GM21825 (cell line): ENCODE measurements around the gene ORM2.

Experiments used
- ATAC-seq: cut with Tn5 transposase; IDR thresholded peaks from one replicate; pipeline ENCODE4 v1.9.1; 2021; ENCODE audit warnings: mild to moderate bottlenecking, moderate library complexity; ENCODE audit not compliant: unreplicated experiment

ORM2 gene

GRCh38 chr9:114291886-114292590 is 37.6 kb upstream of the ORM2 start:
- ATAC-seq: no peak

GRCh38 chr9:114294664-114295063 is 35.0 kb upstream of the ORM2 start:
- ATAC-seq: no peak

DNA sequence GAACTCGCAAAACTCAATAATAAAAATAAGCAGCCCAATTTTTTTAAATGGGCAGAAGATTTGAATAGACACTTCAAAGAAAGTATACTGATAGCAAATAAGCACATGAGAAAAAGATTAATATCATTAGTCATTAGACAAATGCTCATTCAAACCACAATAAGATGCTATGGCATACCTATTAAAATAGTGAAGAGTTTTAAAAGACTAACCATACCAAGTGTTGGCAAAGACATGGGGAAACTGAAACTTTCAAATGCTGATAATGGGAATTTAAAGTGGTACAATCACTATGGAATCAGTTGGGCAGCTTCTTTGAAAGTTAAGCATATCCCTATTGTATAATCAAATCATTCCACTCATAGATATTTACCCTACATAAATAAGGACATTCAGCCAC is 33.3 kb upstream of the ORM2 start:
- no peak for ATAC-seq

- ATAC-seq: no peak
Measured at GRCh38 chr9:114299286-114300152, 30.1 kb upstream of the ORM2 start.

GRCh38 chr9:114300153-114300845 is 29.4 kb upstream of the ORM2 start:
- ATAC-seq: no peak

DNA sequence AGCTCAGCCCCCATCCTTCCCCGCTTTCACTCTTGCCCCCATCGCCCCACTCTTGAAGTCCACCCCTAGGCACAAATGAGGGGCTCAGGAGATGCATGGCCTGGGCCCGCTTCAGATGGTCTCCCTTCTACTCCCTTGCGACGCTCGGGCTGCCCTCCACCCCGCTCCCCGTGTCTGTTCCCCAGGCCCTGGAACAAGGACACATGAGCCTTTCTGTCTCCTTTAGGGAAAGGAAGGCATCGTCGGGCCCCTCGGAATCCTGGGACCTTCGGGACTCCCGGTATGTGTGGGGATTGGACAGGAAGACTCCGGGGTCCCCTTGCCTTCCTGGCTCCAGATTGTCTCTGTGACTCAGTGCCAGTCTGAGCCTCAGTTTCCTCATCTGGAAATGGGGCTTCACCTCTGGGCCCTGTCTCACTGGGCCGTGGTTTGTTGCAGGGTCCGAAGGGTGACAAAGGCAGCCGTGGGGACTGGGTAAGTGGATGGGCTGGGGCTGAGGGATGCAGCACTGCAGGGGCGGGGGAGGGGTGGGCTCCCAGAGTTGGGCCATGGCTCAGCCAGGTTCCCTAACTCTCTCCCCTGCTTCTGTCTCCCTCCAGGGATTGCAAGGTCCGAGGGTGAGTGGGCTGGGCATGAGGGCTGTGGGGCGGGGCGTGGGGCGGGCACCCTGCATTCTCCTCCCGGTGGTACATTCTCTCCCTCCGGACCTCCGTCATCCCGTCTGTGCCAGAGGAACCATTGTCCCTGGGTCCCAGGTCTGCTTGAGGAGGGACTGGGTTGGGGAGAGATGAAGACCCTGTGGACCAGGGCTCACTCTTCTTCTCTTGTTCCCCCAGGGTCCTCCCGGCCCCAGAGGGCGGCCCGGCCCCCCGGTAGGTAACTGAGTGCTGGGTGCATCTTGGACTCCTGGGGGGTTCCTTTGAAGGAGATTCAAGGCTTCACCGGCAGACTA is 28.5 kb upstream of the ORM2 start:
- no peak for ATAC-seq

DNA sequence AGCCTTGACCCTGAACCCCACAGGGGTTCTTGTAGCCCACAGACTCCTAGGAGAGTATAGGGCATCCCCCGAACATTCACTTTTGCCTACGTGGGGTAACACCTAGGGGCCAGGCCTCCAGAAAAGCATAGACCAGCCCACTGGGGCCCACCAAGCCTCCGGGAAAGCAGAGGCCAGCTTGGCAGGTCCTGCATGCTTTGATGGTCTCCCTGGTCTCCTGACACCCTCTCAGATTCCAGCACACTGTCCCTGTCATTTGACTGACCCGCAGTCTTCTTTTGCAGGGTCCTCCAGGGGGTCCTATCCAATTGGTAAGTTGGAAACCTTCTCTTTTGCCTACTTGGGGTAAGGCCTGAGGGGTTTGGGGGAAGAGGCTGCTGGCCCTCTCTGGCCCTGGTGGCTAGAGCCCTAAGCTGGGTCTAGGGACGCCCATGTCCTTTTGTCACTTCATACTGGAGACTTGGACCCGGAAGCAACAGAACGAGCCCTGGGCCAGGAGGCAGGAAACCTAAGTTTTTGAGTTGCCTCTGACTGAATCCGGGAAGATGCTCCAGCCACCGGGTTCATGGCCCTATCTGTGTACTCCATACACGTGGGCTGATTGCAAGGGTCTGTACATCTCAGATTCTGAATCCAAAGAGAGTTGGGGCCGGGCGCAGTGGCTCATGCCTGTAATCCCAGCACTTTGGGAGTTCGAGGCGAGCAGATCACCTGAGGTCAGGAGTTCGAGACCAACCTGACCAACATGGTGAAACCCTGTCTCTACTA is 27.7 kb upstream of the ORM2 start:
- no peak for ATAC-seq

- ATAC-seq: no peak
Measured at GRCh38 chr9:114302727-114303126, 26.9 kb upstream of the ORM2 start.

GRCh38 chr9:114303571-114303970 is 26.1 kb upstream of the ORM2 start:
- ATAC-seq: no peak

DNA sequence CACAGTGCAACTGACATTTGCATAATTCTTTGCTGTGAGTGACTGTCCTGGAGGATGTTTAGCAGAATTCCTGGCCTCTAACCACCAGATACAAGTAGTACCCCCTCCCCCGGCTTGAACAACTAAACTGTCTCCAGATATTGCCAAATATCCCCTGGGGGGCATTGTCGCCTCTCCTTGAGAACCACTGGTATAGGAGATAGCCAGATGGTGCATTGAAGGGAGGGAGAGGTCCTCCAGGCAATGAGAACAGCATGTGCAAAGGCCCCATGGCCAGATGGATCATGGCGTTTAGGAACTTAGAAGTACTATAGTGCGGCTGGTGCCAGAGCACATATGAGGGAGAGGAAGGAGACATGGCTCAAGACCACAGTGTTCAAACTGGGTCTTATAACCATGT is 25.7 kb upstream of the ORM2 start:
- ATAC-seq: no peak

GRCh38 chr9:114304416-114305188 is 25.1 kb upstream of the ORM2 start:
- no peak for ATAC-seq

DNA sequence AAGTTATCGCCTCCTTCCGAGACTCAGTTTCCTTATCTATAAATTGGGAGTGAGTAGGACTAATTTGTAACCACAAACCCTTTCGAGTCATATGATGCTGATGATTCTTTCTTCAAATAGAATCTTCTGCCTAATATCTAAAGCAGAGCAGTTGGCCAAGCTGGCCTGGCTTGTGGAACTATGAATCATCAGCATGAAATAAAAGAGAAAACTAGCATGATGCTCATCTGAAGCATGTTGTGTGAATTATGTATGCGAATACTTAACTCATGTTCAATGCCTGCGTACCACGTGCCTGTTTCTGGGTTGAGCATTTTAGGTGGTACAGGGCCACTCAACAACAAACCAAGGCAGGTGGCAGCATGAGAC is 21.8 kb upstream of the ORM2 start:
- no peak for ATAC-seq

DNA sequence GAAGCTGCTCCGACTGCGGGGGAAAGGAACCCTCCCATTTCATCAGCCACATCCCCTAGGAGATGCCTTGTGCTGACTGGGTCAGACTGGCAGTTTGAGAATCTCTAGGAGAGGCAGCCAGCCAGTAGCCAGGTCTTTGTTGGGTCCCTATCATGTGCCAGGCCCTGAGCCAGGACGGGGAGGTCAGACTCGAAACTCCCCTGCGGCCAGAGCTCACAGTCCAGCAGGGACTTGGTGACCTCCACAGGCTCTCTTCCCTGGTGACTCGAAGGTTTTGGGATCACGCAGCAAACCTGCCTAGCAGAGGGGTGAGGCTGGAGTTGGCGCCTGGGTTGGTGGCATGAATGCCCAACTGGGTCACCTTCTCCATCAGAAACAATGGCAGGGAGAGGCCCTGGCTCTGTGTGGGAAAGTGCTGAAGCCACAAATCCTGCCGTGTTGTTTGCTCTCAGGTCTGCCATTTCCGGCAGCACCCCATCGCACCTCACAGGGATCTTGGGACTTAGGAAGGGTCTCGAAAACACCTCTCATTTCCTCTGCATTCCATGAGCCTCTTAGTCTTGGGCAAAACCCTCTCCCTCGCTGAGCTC is 21.2 kb upstream of the ORM2 start:
- no peak for ATAC-seq

DNA sequence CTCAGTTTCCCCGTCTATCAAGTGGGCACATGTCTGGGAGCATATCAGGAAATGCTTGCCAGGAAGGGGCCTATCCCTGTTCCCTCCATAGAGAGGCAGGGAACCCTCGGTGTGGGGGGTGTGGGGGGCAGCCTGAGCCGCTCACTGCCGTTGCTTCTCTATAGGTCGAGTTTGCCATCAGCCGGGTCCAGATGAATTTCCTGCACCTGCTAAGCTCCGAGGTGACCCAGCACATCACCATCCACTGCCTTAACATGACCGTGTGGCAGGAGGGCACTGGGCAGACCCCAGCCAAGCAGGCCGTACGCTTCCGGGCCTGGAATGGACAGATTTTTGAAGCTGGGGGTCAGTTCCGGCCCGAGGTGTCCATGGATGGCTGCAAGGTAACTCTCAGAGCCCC is 20.6 kb upstream of the ORM2 start:
- ATAC-seq: no peak

DNA sequence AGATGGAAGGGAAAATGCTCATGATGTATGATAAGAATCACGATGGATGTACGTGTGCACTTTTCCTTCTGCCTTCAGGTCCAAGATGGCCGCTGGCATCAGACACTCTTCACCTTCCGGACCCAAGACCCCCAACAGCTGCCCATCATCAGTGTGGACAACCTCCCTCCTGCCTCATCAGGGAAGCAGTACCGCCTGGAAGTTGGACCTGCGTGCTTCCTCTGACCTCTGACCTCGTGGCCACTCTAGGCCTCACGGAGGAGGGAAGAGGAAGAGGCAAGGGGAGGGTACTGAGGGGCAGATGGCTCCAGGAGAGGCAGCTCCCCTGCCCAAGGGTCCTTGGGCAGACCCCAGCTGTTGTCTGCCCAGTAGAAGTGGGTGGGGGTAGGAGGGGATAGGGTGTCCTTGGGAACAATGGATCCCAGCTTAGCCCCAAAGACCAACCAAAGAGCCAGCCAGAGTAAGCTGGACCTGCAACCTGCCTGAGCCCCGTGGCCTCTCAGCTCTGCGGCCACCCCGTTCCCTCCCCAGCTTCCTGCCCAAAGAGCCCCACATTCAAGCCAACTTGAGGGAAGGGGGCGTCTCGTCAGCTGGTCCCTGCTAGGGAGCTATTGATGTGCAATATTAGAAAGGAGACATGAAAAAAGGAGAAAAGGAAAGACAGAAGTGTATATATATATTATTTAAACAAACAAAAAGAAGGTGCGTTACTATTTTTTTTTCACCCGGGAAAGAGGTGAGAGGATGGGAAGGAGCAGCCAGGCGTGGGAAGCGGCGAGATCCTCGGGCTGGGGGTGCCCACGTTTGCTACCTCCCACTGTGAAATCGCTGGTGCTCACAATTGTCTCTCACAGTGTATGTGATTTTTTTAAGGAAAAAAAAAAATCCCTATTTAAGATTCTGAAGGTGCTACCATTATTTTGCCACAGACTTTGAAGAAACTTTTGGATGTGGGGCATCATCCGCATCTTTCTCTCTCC is 18.9 kb upstream of the ORM2 start:
- ATAC-seq: no peak

GRCh38 chr9:114311571-114312512 is 17.8 kb upstream of the ORM2 start:
- ATAC-seq: no peak

DNA sequence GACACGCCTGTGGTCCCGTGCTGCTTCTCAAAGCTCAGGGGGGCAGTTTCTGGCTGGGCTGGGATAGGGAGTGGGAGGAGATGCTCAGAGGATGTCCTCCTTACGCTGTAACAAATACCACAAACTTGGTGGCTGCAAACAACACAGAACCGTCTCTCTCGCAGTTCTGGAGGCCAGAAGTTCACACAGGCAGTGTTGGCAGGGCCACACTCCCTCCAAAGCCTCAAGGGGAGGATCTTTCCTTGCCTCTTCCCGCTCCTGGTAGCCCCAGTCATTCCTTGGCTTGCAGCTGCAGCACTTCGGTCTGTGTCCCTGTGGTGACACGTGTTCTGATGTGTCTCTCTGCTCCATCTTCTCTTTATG is 17.2 kb upstream of the ORM2 start:
- no peak for ATAC-seq
